Measurements from ENCODE around the gene SLC26A9.

GRCh38 chr1:205972491-205973168, 29.4 kb upstream of the SLC26A9 start:
- TF ChIP-seq, protein P1, sequence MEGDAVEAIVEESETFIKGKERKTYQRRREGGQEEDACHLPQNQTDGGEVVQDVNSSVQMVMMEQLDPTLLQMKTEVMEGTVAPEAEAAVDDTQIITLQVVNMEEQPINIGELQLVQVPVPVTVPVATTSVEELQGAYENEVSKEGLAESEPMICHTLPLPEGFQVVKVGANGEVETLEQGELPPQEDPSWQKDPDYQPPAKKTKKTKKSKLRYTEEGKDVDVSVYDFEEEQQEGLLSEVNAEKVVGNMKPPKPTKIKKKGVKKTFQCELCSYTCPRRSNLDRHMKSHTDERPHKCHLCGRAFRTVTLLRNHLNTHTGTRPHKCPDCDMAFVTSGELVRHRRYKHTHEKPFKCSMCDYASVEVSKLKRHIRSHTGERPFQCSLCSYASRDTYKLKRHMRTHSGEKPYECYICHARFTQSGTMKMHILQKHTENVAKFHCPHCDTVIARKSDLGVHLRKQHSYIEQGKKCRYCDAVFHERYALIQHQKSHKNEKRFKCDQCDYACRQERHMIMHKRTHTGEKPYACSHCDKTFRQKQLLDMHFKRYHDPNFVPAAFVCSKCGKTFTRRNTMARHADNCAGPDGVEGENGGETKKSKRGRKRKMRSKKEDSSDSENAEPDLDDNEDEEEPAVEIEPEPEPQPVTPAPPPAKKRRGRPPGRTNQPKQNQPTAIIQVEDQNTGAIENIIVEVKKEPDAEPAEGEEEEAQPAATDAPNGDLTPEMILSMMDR (IDR thresholded peaks at IDR 0.05), result no peak
- TF ChIP-seq POLR2AphosphoS5 (IDR thresholded peaks at IDR 0.05; ENCODE audit: low read depth, low read length), result no peak
- no peak for TF ChIP-seq TCF7L2 (IDR thresholded peaks at IDR 0.05; ENCODE audit: low read depth, low read length)
